GM23248 (cell line): ENCODE measurements around the gene OR1A2. TPM values are rescaled to one million over a fixed set of nuclear protein-coding genes. Genes with fewer than 3 reads are reported as not detected.
"Not testable (repeated sequence)": the region's sequence is repeated elsewhere in the genome, so short reads cannot be mapped to it uniquely, and the experiment has no call there.

ENCODE experiments used
- DNase-seq: peaks from one replicate; pipeline ENCODE4 v3.0.0-alpha.2; 2015
- H2AFZ ChIP-seq: fragments of 200-600 bp; sonication (generic); 2 replicates; pipeline ENCODE4 v1.6.1; 2016; ENCODE audit warnings: antibody characterized with exemption
- H3F3A ChIP-seq: fragments of 200-600 bp; sonication (generic); 2 replicates; pipeline ENCODE4 v1.6.1; 2016; ENCODE audit warnings: mild to moderate bottlenecking, antibody characterized with exemption, mixed run types; ENCODE audit not compliant: insufficient read depth
- H3K27ac ChIP-seq: fragments of 200-600 bp; sonication (generic); 2 replicates; pipeline ENCODE4 v1.5.1; 2016; ENCODE audit warnings: mild to moderate bottlenecking
- H3K27me3 ChIP-seq: fragments of 200-600 bp; sonication (generic); replicated peaks from 2 replicates; pipeline ENCODE4 v1.6.1; 2016; ENCODE audit warnings: mild to moderate bottlenecking; ENCODE audit not compliant: insufficient read depth
- H3K36me3 ChIP-seq: fragments of 200-600 bp; sonication (generic); 2 replicates; pipeline ENCODE4 v1.6.1; 2016; ENCODE audit warnings: low read depth, mild to moderate bottlenecking
- H3K4me1 ChIP-seq: fragments of 200-600 bp; sonication (generic); 2 replicates; pipeline ENCODE4 v1.6.1; 2016; ENCODE audit warnings: mild to moderate bottlenecking; ENCODE audit not compliant: insufficient read depth
- H3K4me2 ChIP-seq: fragments of 200-600 bp; sonication (generic); one replicate; pipeline ENCODE4 v1.6.1; 2016; ENCODE audit warnings: mild to moderate bottlenecking; ENCODE audit not compliant: unreplicated experiment
- H3K4me3 ChIP-seq: fragments of 200-600 bp; sonication (generic); 2 replicates; pipeline ENCODE4 v1.5.1; 2016; ENCODE audit warnings: mild to moderate bottlenecking
- H3K79me2 ChIP-seq: fragments of 200-600 bp; sonication (generic); 2 replicates; pipeline ENCODE4 v1.6.1; 2016; ENCODE audit warnings: mild to moderate bottlenecking; ENCODE audit not compliant: insufficient read depth
- H3K9ac ChIP-seq: fragments of 200-600 bp; sonication (generic); 2 replicates; pipeline ENCODE4 v1.6.1; 2016; ENCODE audit warnings: mild to moderate bottlenecking
- H3K9me2 ChIP-seq: fragments of 200-600 bp; sonication (generic); 2 replicates; pipeline ENCODE4 v1.6.1; 2016; ENCODE audit warnings: mixed run types, mild to moderate bottlenecking, moderate library complexity; ENCODE audit not compliant: insufficient read depth
- H3K9me3 ChIP-seq: fragments of 200-600 bp; sonication (generic); one replicate; pipeline ENCODE4 v1.6.1; 2017; ENCODE audit warnings: low read depth
- H4K20me1 ChIP-seq: fragments of 200-600 bp; sonication (generic); 2 replicates; pipeline ENCODE4 v1.6.0; 2016; ENCODE audit not compliant: insufficient read depth
- EZH2 ChIP-seq: fragments of 200-600 bp; sonication (generic); IDR thresholded peaks from 2 replicates; pipeline ENCODE4 v1.6.1; 2018; ENCODE audit warnings: antibody characterized with exemption, mild to moderate bottlenecking; ENCODE audit not compliant: insufficient read depth, poor library complexity, severe bottlenecking
- EZH2phosphoT487 ChIP-seq: fragments of 200-600 bp; sonication (generic); IDR thresholded peaks from 2 replicates; pipeline ENCODE4 v1.6.1; 2018; ENCODE audit warnings: antibody characterized with exemption, moderate library complexity, mild to moderate bottlenecking, low read depth; ENCODE audit not compliant: insufficient read depth
- WGBS, 2 experiments: methylation state at CpG; one replicate each; pipeline ENCODE4 v1.1.6; 2015 to 2017; ENCODE audit warnings: low lambda C conversion rate in 2 of 2, low coverage in 1 of 2; ENCODE audit errors: missing lambda C conversion rate in 2 of 2; 5-methylcytosine and 5-hydroxymethylcytosine counted together
- in situ Hi-C: fragments of 300-500 bp; cut with MboI; formaldehyde crosslinking; loops from 2 replicates; pipeline ENCODE4 v1.15.0; 2020
- polyA plus RNA-seq: library from polyadenylated mRNA; unstranded; fragments of >200 nt; fragmentation: Nextera tagmentation; extraction: Ambion mirVana; gene quantifications from 2 replicates; pipeline ENCODE4 v1.2.1, GENCODE V29; 2016
- total RNA-seq: library from RNA; depleted of rRNA; stranded (reverse); fragments of >200 nt; shearing (Covaris generic); gene quantifications from 2 replicates; pipeline ENCODE4 v1.2.3, GENCODE V29; 2014

OR1A2 gene
- total and polyA plus RNA-seq, 2 experiments from 2014 or later = not detected

DNA sequence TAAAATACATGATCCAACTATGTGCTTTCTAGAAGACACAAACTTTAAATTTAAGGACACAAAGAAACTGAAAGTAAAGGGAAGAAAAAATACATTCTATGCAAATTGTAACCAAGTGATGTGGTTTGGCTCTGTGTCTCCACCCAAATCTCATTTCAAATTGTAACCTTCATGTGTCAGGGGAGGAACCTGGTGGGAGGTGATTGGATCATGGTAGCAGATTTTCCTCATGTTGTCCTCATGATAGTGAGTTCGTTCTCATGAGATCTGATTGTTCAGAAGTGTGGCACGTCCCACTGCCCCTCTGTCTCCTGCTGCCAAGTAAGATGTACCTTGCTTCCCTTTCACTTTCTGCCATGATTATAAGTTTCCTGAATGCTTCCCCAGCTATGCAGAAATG is 25.2 kb downstream of the OR1A2 start:
- H3K9ac ChIP-seq = no peak overlapping the region
- H3K27ac ChIP-seq = no peak overlapping the region
- no peaks in the 10 kb centered on the region for H3K9me3 ChIP-seq
- no peak overlapping the region for H3K4me3 ChIP-seq
- no peaks in the 10 kb centered on the region for H4K20me1 ChIP-seq
- no peak for DNase-seq
- no peaks in the 10 kb centered on the region for H3K36me3 ChIP-seq
- H2AFZ ChIP-seq = no peak overlapping the region
- H3K4me1 ChIP-seq = no peaks in the 10 kb centered on the region
- H3K79me2 ChIP-seq = no peaks in the 10 kb centered on the region
- no peaks in the 10 kb centered on the region for H3K27me3 ChIP-seq
- TF ChIP-seq EZH2phosphoT487 (no peak), EZH2 (no peak)
- in situ Hi-C loops = no loop called here
- H3K4me2 ChIP-seq = no peak overlapping the region
- H3F3A ChIP-seq = no peaks in the 10 kb centered on the region
- H3K9me2 ChIP-seq = no peaks in the 10 kb centered on the region
- 0 to 4% methylated on average over 2 of the region's 2 CpGs for WGBS, 2 experiments

DNA sequence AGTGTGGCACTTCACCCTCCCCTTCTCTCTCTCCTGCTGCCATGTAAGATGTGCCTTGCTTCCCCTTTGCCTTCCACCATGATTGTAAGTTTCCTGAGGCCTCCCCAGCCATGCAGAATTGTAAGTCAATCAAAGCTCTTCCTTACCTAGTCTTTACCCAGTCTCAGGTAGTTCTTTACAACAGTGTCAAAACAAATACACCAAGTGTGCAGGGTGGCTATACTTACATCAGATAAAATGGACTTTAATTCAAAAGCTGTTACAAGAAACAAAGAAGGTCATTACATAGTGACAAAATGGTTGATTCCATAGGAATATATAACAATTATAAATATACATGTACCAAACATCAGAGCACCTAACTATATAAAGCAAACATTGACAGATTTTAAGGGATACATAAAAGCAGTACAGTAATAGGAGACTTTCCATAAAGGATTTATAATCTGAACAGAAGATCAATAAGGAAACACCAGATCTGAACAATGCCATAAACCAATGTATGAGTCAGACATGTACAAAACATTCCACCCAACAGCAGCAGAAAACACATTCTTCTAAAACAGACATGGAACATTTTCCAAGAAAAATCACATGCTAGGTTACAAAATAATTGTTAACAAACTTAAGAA is 27.5 kb downstream of the OR1A2 start:
- H3K36me3 ChIP-seq, H2AFZ ChIP-seq, H3K4me3 ChIP-seq, DNase-seq, H3K27me3 ChIP-seq, H3K27ac ChIP-seq, H3K4me2 ChIP-seq, H3F3A ChIP-seq, in situ Hi-C loops, H4K20me1 ChIP-seq, H3K9me3 ChIP-seq, H3K79me2 ChIP-seq, H3K9ac ChIP-seq, H3K4me1 ChIP-seq, H3K9me2 ChIP-seq: not testable (repeated sequence)

DNA sequence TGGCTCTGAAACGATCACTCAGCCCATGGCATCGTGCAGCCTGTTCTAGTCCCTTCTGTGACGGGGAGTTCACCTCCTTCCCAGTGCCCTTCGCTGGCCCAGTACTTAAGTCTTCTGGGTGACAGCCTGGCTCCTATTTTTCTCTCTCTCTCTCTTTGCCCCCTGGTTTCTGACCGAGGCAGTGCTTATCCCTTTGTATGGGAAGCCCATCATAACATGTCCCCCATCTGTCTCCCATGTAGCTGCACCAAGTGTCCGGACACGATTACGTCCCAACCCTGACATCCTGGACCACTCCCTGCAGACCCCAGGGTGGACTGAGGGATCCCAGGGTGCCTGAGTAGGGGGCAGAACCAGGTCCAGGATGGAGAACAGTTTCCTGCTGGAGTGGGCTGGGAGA is 35.0 kb downstream of the OR1A2 start:
- H3K79me2 ChIP-seq, H3K4me3 ChIP-seq, DNase-seq, H3K27ac ChIP-seq, in situ Hi-C loops, H2AFZ ChIP-seq, H3K9me2 ChIP-seq, H4K20me1 ChIP-seq, H3K27me3 ChIP-seq, H3F3A ChIP-seq, H3K4me1 ChIP-seq, H3K9ac ChIP-seq, H3K36me3 ChIP-seq, H3K9me3 ChIP-seq, H3K4me2 ChIP-seq: not testable (repeated sequence)
- WGBS, 2 experiments = 60 to 62% methylated on average over 6 to 8 of the region's 8 CpGs

DNA sequence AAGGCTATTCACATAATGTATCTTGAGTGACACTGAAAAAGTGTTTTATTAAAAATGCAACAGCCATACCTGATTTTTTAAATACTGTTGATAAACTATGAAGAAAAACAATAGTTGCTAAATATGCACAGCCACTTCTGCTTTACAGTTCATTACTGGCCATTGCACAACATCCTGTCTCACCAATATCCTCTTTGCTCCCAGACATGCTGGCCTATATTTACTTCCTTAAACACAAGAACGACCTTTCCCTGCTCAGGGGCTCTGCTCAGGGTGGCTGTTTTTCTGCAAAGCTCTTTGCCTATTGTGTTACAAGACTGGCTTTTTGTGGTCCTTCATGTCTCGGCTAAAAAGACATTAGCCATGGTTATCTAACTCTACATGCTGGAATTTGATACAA is 41.4 kb downstream of the OR1A2 start:
- H3K4me1 ChIP-seq, in situ Hi-C loops, H4K20me1 ChIP-seq, H3K27me3 ChIP-seq, H3K79me2 ChIP-seq, H3K9ac ChIP-seq, H3K4me2 ChIP-seq, H3K9me3 ChIP-seq, H3K27ac ChIP-seq, DNase-seq, H3F3A ChIP-seq, H2AFZ ChIP-seq, H3K9me2 ChIP-seq, H3K4me3 ChIP-seq, H3K36me3 ChIP-seq: not testable (repeated sequence)
- WGBS, 2 experiments = 0% methylated on average over 2 of the region's 2 CpGs

DNA sequence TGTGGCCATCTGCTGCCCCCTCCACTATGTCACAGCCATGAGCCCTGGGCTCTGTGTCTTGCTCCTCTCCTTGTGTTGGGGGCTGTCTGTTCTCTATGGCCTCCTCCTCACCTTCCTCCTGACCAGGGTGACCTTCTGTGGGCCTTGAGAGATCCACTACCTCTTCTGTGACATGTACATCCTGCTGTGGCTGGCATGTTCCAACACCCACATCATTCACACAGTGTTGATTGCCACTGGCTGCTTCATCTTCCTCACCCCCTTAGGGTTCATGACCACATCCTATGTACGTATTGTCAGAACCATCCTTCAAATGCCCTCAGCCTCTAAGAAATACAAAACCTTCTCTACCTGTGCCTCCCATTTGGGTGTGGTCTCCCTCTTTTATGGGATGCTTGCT is 43.7 kb downstream of the OR1A2 start:
- H3K36me3 ChIP-seq, in situ Hi-C loops, H3K4me2 ChIP-seq, H4K20me1 ChIP-seq, H3K9me3 ChIP-seq, H3K9me2 ChIP-seq, H3K27ac ChIP-seq, DNase-seq, H3K79me2 ChIP-seq, H2AFZ ChIP-seq, H3K4me3 ChIP-seq, H3K4me1 ChIP-seq, H3K9ac ChIP-seq, H3F3A ChIP-seq, H3K27me3 ChIP-seq: not testable (repeated sequence)
- 32 to 43% methylated on average over 1 of the region's 1 CpG for WGBS, 2 experiments

DNA sequence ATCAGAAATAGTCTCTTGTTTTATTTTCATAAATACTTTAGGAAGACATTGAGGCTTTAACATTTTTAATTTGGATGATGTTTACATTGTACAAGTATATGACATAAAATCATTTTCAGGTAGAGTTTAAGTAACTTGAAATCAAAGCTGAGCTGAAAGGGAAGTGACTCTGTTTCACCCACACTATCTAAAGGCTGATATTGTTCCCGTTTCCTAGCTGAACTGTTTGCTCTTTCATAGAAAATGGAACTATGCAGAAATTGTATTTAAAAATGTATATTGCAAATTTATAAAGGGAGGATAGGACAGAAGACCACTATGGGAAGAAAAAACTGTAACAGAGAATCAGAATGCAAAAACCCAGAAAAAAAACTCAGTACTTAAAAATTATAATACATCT is 47.5 kb downstream of the OR1A2 start:
- H3F3A ChIP-seq, DNase-seq, H3K9me2 ChIP-seq, H3K4me3 ChIP-seq, H3K9me3 ChIP-seq, H4K20me1 ChIP-seq, H3K36me3 ChIP-seq, H2AFZ ChIP-seq, H3K79me2 ChIP-seq, H3K27ac ChIP-seq, H3K9ac ChIP-seq, in situ Hi-C loops, H3K4me1 ChIP-seq, H3K4me2 ChIP-seq, H3K27me3 ChIP-seq: not testable (repeated sequence)
- 0 to 10% methylated on average over 1 of the region's 1 CpG for WGBS, 2 experiments
